Esophagus squamous epithelium (tissue), 5 donors: ENCODE measurements around the gene FOCAD. TPM values are rescaled to one million over a fixed set of nuclear protein-coding genes. Genes with fewer than 3 reads are reported as not detected.

Source experiments
- DNase-seq: peaks from one replicate; lab custom pipeline; 2025; lab: John Stamatoyannopoulos, UW
- H3K27ac ChIP-seq, 4 donors: fragments of 200-600 bp; sonication (generic); one replicate each; pipeline ENCODE4 v1.5.1; 2016 to 2019; ENCODE audit warnings: mild to moderate bottlenecking in 1 of 4
- H3K27me3 ChIP-seq, 4 donors: fragments of 200-600 bp; sonication (generic); 1 replicate in 3 of 4; 2 replicates in 1 of 4; pipeline versions ENCODE4 v1.5.1 to v1.6.0; 2017 to 2021; ENCODE audit warnings: antibody characterized with exemption in 1 of 4
- H3K36me3 ChIP-seq, 3 donors: fragments of 200-600 bp; sonication (generic); one replicate each; pipeline ENCODE4 v1.5.1; 2016 to 2019
- H3K4me1 ChIP-seq, 3 donors: fragments of 200-600 bp; sonication (generic); one replicate each; pipeline ENCODE4 v1.5.1; 2017 to 2019
- H3K4me3 ChIP-seq, 4 donors: fragments of 200-600 bp; sonication (generic); 1 replicate in 3 of 4; 2 replicates in 1 of 4; pipeline ENCODE4 v1.5.1; 2016 to 2019; ENCODE audit warnings: mild to moderate bottlenecking in 2 of 4, moderate library complexity in 1 of 4
- H3K9me3 ChIP-seq, 3 donors: fragments of 200-600 bp; sonication (generic); one replicate each; pipeline ENCODE4 v1.5.1; 2016 to 2019
- POLR2A ChIP-seq, 4 donors: fragments of 450-650 bp; IDR thresholded peaks; one replicate each; pipeline ENCODE4 v1.6.1; 2017; ENCODE audit warnings: antibody characterized with exemption in 4 of 4, mild to moderate bottlenecking in 4 of 4, moderate library complexity in 3 of 4
- WGBS, 2 donors: methylation state at CpG; one replicate each; pipeline ENCODE4 v1.1.5; 2018; 5-methylcytosine and 5-hydroxymethylcytosine counted together
- intact Hi-C: fragments of 100-400 bp; cut with DNase I; formaldehyde crosslinking; loops from one replicate; pipeline ENCODE4 v1.15.0; 2022
- total RNA-seq, 4 donors: library from RNA; depleted of rRNA; stranded (reverse); fragments of >200 nt; gene quantifications; one replicate each; pipeline ENCODE4 v1.1.0, GENCODE V29; 2016
- TF ChIP-seq, protein P1 (sequence below), 6 experiments: fragments of 450-650 bp in 4 of 6; fragments of 200-600 bp in 2 of 6; sonication (generic) in 2 of 6; IDR thresholded peaks; one replicate each; pipeline ENCODE4 v1.5.1; 2016 to 2019; ENCODE audit warnings: antibody characterized with exemption in 6 of 6, mild to moderate bottlenecking in 4 of 6, moderate library complexity in 4 of 6
- donor health status: DM: yes; HTN: yes; CAD: no.

FOCAD gene
- total RNA-seq, 4 donors from 2014 or later: 20.7 to 34.9 (median 25.5) TPM

DNA sequence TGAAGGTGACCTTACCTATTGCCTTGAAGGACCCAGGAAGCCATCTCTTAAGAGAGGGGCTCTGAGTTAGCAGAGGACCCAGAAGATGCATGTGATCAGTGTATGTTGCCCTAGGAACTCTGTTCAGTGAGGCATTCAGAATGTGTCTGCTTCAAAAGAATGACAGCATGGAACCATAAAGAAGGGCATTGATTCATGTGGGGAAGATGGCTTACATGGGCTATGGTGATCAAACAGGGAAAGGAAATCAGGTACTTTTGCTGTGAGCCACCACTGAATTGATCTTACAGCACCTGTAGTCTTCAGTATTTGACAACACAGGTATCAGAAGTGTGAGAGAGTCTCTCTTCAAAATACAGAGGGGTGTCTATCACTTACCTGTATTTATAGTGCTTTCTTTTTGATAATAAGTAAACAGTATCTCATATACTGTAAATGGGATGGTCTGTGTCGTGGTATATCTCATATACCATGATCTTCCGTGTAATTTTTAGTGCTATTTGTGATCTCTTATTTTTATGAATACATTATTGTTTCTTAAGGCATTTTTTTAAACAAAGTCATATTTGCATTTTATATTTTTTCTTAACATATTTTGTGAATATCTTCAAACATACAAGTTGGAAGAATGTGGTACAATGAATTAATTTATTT lies 57.0 kb downstream of the FOCAD start:
- no peak for DNase-seq
- Histone ChIP-seq H3K27ac (no peak overlapping the region), H3K4me3 (no peak overlapping the region), H3K27me3 (no peaks in the 10 kb centered on the region), H3K4me1 (no peaks in the 10 kb centered on the region), H3K36me3 (peaks cover 0 to 15% (median 0%) of the 10 kb centered on the region in 3 donors), H3K9me3 (no peaks in the 10 kb centered on the region)
- 94 to 97% methylated on average over 2 of the region's 2 CpGs for WGBS, 2 donors
- TF ChIP-seq, protein P1, sequence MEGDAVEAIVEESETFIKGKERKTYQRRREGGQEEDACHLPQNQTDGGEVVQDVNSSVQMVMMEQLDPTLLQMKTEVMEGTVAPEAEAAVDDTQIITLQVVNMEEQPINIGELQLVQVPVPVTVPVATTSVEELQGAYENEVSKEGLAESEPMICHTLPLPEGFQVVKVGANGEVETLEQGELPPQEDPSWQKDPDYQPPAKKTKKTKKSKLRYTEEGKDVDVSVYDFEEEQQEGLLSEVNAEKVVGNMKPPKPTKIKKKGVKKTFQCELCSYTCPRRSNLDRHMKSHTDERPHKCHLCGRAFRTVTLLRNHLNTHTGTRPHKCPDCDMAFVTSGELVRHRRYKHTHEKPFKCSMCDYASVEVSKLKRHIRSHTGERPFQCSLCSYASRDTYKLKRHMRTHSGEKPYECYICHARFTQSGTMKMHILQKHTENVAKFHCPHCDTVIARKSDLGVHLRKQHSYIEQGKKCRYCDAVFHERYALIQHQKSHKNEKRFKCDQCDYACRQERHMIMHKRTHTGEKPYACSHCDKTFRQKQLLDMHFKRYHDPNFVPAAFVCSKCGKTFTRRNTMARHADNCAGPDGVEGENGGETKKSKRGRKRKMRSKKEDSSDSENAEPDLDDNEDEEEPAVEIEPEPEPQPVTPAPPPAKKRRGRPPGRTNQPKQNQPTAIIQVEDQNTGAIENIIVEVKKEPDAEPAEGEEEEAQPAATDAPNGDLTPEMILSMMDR (IDR thresholded peaks at IDR 0.05): no peak
- no peak for TF ChIP-seq POLR2A (IDR thresholded peaks at IDR 0.05)
- intact Hi-C loops: no loop called here

DNA sequence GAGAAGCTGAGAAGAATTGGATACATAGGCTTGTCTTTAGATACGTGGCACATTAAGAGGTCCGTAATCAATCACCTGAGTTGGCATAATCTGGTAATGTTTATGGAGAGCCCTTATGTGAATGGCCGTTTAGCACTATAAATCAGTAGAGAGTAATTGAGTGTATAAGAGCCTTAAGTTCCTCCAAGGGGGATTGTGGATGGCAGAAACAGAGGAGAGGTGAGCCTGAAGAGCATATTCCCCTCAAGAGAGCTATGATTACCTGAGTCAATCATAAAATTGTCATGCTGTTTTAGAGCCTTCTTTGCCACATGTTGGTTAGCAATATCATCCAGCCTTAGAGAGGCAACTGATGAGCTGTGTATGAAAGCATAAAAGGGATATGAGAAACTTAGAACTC lies 58.8 kb downstream of the FOCAD start:
- H3K27me3 ChIP-seq: no peaks in the 10 kb centered on the region
- intact Hi-C loops: no loop called here
- no peak overlapping the region for H3K4me3 ChIP-seq
- no peaks in the 10 kb centered on the region for H3K4me1 ChIP-seq
- peaks cover 0 to 15% (median 0%) of the 10 kb centered on the region in 3 donors for H3K36me3 ChIP-seq
- WGBS, 2 donors: 93 to 95% methylated on average over 3 of the region's 3 CpGs
- H3K27ac ChIP-seq: no peak overlapping the region
- no peaks in the 10 kb centered on the region for H3K9me3 ChIP-seq
- no peak for DNase-seq
- TF ChIP-seq POLR2A (IDR thresholded peaks at IDR 0.05): no peak
- TF ChIP-seq, protein P1 (IDR thresholded peaks at IDR 0.05): no peak

DNA sequence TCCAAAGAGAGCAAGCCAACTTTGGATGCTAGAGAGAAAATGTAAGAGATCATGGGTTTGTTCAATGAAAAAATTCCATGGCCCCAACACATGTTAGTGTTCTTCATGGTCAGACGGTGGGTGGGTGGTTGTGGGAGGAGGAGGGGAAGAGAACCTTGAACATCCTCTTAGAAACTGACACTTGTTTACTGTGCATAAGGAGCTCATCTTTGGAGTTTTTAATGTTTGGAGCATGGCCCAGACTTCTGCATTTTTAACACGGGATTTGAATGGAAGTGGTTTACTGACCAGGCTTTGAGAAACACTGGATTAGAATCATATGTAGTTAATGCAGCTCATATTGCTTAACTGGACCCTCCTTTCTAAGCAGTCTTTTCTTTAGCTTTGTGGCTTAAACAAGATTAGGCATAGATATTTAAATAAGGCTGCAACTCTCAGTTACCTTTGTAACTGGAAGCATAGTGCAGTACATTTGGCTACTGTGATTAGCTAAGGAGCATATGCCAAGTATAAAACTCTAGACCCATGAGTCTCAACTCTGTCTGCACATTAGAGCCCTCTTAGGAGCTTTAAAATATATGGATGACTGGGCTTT lies 60.1 kb downstream of the FOCAD start:
- H3K4me3 ChIP-seq: no peak overlapping the region
- no peak for DNase-seq
- WGBS, 2 donors: 45 to 55% methylated on average over 2 of the region's 2 CpGs
- H3K4me1 ChIP-seq: no peaks in the 10 kb centered on the region
- peaks cover 0 to 15% (median 0%) of the 10 kb centered on the region in 3 donors for H3K36me3 ChIP-seq
- no peaks in the 10 kb centered on the region for H3K27me3 ChIP-seq
- H3K27ac ChIP-seq: no peak overlapping the region
- H3K9me3 ChIP-seq: no peaks in the 10 kb centered on the region
- intact Hi-C loops: no loop called here
- no peak for TF ChIP-seq POLR2A (IDR thresholded peaks at IDR 0.05)
- TF ChIP-seq, protein P1 (IDR thresholded peaks at IDR 0.05): no peak

DNA sequence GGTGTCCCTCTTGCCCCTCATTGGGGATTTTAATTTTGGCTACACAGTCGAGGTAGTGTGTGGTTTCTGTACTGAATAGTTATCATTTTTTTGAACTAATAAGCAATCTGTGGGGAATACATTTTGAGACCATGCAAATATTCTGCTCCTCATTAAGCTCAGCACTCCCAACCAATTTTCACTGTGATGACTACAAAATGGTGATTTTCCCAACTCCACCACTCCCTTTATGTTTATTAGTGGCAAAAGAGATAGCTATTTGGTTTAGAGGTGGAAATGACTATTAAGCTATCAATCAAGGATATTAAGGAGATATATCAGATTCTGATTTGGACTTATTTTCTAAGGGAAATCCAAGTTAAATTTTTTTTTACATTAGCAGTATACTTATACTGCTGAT lies 62.9 kb downstream of the FOCAD start:
- H3K27me3 ChIP-seq: no peaks in the 10 kb centered on the region
- no peak overlapping the region for H3K27ac ChIP-seq
- peaks cover 0 to 4% (median 0%) of the 10 kb centered on the region in 3 donors for H3K36me3 ChIP-seq
- no peak for DNase-seq
- TF ChIP-seq POLR2A (IDR thresholded peaks at IDR 0.05): no peak
- TF ChIP-seq, protein P1 (IDR thresholded peaks at IDR 0.05): no peak
- 58 to 90% methylated on average over 1 of the region's 1 CpG for WGBS, 2 donors
- no peak overlapping the region for H3K4me3 ChIP-seq
- H3K9me3 ChIP-seq: no peaks in the 10 kb centered on the region
- H3K4me1 ChIP-seq: no peaks in the 10 kb centered on the region
- intact Hi-C loops: no loop called here

DNA sequence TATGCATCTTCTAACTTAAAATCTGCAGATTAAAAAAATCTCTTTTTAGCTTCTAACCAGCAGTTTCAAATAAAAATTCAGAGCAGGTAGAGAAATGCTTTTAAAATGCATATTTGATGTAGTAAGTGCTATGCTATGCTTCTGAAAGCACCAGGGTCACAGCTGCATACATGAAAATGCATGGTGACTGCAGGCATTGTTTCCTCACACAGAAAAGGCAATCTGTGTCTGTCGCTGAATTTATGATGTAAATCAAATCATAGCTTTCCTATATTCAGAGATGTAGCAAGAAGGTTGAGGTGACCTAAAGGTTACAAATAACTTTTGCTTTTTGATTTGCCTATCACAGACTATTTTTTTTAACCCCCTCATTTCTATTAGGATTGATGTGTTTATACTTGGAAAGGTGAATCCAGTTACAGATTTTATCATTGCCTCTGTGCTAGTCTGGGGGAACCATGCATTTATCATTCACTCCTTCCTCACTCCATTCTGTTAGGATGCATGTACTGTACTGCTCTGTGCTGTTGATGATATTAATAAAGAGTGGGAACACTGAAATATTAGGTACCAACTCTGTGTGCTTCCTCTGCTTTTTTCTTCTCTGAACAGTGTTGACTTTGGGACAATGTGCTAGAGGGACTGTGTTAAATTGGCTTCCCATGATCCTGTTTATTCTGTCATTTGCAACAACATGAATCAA lies 65.6 kb downstream of the FOCAD start:
- Histone ChIP-seq H3K9me3 (no peaks in the 10 kb centered on the region), H3K27ac (no peak overlapping the region), H3K4me1 (peaks cover 0 to 7% (median 4%) of the 10 kb centered on the region in 3 donors), H3K4me3 (no peak overlapping the region), H3K27me3 (no peaks in the 10 kb centered on the region), H3K36me3 (no peaks in the 10 kb centered on the region)
- WGBS, 2 donors: 76 to 100% methylated on average over 1 of the region's 1 CpG
- intact Hi-C loops: no loop called here
- no peak for TF ChIP-seq POLR2A (IDR thresholded peaks at IDR 0.05)
- DNase-seq: no peak
